ENCODE results near the gene ENHO.
A peak's percentile ranks its signal among the peaks of the same experiment; 100 is the strongest.

DNA sequence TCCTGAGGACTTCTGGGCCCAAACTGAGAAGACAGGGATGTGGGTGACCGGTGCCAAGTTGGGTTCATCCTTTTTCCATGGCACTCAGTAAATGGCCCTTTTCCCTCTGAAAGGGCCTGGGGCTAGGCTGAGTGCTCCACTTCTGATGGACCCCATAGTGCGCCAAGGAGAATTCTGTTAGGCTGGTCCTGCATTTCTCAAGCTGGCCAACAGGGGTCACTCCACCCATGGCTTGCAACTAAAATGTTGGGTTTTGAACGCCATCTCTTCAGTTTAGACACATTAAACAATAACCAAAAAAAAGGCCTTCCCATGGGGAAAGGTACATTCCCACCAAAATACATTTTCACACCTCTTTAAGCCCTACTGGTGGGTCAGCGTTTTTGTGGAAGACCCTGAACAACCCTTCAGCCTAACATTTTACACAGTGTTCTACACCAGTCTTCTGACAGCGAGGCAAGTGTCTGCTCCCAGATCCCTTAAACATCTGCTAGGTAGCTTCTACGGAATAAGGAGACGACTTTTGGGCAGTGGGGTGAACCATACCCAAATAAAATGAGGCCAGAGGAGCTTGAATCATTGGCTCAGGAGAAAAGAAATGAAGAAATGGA lies 39.5 kb upstream of the ENHO start:
- TF ChIP-seq, protein P1, sequence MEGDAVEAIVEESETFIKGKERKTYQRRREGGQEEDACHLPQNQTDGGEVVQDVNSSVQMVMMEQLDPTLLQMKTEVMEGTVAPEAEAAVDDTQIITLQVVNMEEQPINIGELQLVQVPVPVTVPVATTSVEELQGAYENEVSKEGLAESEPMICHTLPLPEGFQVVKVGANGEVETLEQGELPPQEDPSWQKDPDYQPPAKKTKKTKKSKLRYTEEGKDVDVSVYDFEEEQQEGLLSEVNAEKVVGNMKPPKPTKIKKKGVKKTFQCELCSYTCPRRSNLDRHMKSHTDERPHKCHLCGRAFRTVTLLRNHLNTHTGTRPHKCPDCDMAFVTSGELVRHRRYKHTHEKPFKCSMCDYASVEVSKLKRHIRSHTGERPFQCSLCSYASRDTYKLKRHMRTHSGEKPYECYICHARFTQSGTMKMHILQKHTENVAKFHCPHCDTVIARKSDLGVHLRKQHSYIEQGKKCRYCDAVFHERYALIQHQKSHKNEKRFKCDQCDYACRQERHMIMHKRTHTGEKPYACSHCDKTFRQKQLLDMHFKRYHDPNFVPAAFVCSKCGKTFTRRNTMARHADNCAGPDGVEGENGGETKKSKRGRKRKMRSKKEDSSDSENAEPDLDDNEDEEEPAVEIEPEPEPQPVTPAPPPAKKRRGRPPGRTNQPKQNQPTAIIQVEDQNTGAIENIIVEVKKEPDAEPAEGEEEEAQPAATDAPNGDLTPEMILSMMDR (IDR thresholded peaks at IDR 0.05; ENCODE audit: low read depth, low read length, poor library complexity, severe bottlenecking) = peak; percentile 88
- TF ChIP-seq EZH2phosphoT487 (IDR thresholded peaks at IDR 0.05; ENCODE audit: borderline replicate concordance, low read length) = no peak

All from DOHH2 (cell line).